Stimulated activated effector memory CD8-positive, alpha-beta T cell treated with anti-CD3 and anti-CD28 coated beads, Interleukin-12 subunit alpha, Interleukin-12 subunit beta, amount 100 ng/mL, for 72 hours (primary cell): Measurements from ENCODE around the gene URI1.
A peak's percentile ranks its signal among the peaks of the same experiment; 100 is the strongest.

Experiments used
- ATAC-seq: fragments of 150-1000 bp; cut with Tn5 transposase; 2 replicates; pipeline ENCODE4 v1.10.0; 2021
- DNase-seq, 2 donors: peaks; one replicate each; pipeline ENCODE4 v3.0.0; 2021 to 2022; ENCODE audit warnings: low spot score in 2 of 2
- H3K27ac Mint-ChIP-seq: one replicate; pipeline ENCODE4 v1.8.0; 2022; ENCODE audit warnings: mild to moderate bottlenecking, mixed read lengths
- H3K36me3 Mint-ChIP-seq: one replicate; pipeline ENCODE4 v1.8.0; 2022; ENCODE audit warnings: mild to moderate bottlenecking, mixed read lengths
- H3K4me1 Mint-ChIP-seq: one replicate; pipeline ENCODE4 v1.8.0; 2022; ENCODE audit warnings: mixed read lengths
- H3K4me3 Mint-ChIP-seq: one replicate; pipeline ENCODE4 v1.8.0; 2022; ENCODE audit warnings: mild to moderate bottlenecking, mixed read lengths
- H3K9me3 Mint-ChIP-seq: one replicate; pipeline ENCODE4 v1.8.0; 2022; ENCODE audit warnings: mixed read lengths

Gene URI1

DNA sequence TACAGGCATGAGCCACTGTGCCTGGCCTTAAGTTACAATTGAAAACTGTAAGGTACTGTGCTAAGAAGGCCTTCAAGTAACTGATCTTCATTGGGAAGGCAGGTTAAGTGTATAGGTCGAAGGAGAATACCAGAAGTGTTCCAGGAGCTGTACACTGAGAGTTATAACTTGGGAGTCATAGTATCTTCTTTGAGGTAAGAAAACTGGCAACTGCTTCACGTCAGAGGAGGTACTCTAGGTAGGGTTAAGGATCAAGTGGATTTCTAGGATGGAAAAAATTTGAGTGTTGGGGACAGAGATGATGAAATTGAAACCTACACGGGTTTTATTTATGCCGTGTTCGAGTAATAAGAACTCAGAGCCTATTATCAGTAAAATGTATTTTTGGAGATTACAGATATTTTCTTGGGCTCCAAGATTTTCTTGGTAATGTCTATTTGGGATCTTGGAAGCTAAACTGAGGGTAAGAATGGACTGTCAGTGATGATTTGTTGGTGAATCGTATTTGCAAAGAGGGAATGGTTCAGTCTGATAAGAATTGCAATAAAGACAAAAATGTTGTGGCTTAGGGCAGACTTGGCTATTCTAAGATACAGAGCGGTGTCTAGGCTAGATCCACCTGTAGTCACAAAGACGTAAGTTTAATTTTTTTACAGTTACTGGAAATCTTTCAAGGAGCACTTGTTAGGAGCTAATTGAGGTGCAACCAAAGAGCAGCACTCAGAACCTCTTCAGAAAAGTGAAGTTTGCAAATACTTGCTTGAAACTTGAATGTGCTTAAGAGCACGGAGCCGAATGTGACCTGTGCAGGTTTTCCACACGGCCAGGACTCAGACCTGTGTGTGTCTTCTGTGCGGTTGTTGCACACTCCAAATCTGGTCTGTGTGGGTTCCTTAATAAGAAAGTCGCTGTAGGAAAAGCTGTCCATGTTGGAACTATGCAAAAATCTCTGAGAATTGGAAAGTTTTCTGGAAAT, 102.5 kb downstream of the URI1 start:
- Mint-ChIP-seq H3K27ac (peak overlapping the region; percentile 27), H3K9me3 (no peaks in the 10 kb centered on the region), H3K36me3 (peaks cover 5% of the 10 kb centered on the region), H3K4me3 (no peak overlapping the region), H3K4me1 (peaks cover 7% of the 10 kb centered on the region)
- no peak for ATAC-seq
- DNase-seq, result no peak

DNA sequence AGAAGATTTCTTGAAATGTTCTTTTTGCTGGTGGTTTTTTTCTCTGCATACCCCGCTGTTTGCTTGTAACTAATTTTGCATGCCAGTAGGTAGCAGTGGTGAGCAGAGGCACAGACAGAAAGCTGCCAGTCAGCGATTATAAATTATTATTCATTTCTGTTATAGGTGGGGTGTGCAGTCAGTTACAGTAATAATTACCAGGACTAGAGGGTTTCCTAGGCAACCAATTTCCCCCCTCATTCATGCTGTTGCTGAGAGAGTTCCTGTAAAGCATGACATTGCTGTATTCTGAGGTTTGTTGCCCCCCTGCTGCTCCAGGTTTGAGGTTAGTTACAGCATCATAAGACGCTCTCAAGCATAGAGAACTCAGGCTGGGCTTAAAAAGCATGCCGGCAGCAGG, 104.5 kb downstream of the URI1 start:
- H3K4me3 Mint-ChIP-seq, result no peak overlapping the region
- no peaks in the 10 kb centered on the region for H3K36me3 Mint-ChIP-seq
- peaks cover 7% of the 10 kb centered on the region for H3K4me1 Mint-ChIP-seq
- H3K9me3 Mint-ChIP-seq, result no peaks in the 10 kb centered on the region
- peak in 1 of 2 donors; percentile 43 for DNase-seq
- peak overlapping the region; percentile 43 for H3K27ac Mint-ChIP-seq
- peak; percentile 62 for ATAC-seq

DNA sequence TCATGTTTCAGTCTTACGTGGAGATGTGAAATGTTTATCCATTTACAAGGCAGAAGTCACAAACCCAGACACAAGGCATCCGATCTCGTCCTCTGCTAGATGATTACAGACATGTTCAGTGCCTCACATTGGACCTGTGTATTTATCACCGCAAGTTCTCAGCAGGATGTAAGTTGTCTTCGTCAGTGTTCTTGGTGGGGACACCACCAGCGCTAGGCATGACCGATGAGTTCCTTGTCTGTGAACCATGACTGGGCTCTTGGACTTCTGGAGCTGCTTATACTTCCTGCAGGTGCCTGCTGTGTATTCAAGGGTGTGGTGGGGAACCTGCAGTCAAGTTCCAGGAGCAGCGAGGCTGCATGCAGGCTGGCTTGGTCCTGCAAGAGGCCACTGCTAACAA, 105.4 kb downstream of the URI1 start:
- DNase-seq, result peak in 1 of 2 donors; percentile 23
- ATAC-seq, result no peak
- Mint-ChIP-seq H3K36me3 (no peaks in the 10 kb centered on the region), H3K27ac (no peak overlapping the region), H3K9me3 (no peaks in the 10 kb centered on the region), H3K4me1 (peaks cover 7% of the 10 kb centered on the region), H3K4me3 (no peak overlapping the region)

DNA sequence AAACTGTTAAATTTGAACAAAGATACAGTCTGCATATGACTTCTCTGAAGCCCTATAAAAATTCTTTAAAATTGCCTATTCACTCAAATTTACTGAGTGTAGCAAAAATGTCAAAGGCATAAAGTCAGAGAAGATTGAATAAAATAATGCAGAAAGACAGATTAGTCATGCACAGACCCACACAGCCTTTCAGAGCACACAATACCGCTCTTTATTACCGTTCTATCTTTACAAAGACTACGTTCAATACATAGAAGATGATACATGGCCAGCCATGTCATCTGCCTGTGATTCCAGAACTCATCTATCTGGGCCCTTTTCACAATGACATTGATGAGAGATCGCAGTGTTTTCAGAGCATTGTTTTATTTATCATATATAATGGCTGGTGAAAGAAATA, 107.2 kb downstream of the URI1 start:
- no peak for ATAC-seq

DNA sequence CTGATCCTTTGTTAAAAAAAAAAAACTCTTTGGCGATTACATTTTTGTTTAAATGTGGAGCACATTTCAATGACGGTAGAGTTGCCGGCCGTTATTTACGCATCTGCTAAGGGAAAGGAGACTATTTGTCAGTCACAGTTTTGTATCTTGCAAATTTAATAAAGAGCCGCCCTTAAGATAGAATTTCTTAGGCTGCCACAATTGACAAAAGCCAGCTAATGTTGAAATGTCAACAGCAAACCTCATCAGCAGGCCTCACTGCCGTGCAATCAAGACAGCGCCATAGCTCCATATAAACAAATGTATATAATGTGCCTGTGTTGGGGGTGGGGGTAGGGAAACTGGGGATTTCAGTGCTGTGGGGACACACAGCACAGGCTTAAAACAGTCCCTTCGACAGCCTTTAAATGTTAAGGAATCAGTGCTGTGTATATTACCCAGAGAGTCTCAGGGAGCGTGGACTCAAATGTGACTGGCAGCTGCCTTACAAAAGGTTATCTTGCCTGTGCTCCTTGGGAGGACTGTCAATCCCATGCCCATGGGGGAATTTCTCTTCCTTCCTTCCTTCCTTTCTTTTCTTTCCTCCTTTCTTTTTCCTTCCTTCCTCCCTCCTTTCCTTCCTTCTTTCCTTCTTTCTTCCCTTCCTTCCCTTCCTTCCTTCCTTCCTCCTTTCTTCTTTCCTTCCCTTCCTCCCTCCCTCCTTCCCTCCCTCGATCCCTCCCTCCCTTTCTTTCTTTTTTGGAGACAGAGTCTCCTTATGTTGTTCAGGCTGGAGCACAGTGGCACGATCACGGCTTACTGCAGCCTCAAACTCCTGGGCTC, 108.0 kb downstream of the URI1 start:
- Mint-ChIP-seq H3K9me3 (no peaks in the 10 kb centered on the region), H3K4me1 (peaks cover 7% of the 10 kb centered on the region), H3K4me3 (no peak overlapping the region), H3K36me3 (no peaks in the 10 kb centered on the region), H3K27ac (no peak overlapping the region)
- DNase-seq, result no peak
- ATAC-seq, result no peak

More for the DNA sequence above, 107.2 kb downstream of the URI1 start:
- Mint-ChIP-seq H3K4me1 (peaks cover 7% of the 10 kb centered on the region), H3K9me3 (no peaks in the 10 kb centered on the region), H3K27ac (no peak overlapping the region), H3K36me3 (no peaks in the 10 kb centered on the region), H3K4me3 (no peak overlapping the region)
- DNase-seq, result no peak

DNA sequence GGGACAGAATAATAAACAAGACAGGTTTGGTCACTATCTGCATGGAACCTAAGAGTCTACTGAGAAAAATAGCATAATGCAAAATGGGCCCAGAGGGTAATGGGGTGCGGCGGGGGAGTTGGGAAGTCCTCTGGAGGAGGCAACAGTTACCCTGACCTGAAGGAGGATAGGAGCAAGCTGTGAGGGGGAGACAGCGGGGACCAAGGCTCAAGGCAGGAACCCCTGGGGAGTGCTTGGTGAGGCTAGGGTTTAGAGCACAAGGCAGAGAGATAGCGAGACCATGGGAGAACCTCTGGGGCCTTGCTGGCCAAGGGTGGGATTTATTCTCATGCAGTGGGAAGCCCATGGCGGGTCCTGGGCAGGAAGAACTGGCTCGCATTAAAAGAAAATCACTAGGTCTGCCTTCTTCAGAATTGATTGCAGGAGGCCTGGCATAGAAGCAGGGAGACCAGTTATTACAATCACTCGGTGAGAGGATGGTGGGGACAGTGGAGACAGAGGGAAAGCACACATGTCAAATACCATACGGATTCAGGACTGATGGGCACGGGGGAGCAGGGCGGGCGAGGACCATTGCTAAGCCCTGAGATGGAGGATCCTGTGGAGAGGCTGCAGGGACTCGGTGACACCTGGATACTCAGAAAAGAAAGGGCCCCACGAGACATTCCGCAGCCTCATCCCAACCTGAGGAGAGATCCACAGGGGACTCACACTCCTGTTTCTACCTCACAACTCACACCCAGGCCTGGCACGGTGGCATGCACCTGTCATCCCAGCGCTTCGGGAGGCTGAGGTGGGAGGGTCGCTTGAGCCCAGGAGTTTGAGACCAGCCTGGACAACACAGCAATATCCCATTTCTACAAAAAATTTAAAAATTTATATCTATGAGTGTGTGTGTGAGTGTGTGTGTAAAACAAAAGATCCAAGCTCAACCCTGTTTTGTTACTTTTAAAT, 110.4 kb downstream of the URI1 start:
- H3K9me3 Mint-ChIP-seq, result no peaks in the 10 kb centered on the region
- H3K4me3 Mint-ChIP-seq, result no peak overlapping the region
- ATAC-seq (no peak), DNase-seq (peak in 1 of 2 donors; percentile 42)
- no peaks in the 10 kb centered on the region for H3K36me3 Mint-ChIP-seq
- no peaks in the 10 kb centered on the region for H3K4me1 Mint-ChIP-seq
- peak overlapping the region; percentile 60 for H3K27ac Mint-ChIP-seq

DNA sequence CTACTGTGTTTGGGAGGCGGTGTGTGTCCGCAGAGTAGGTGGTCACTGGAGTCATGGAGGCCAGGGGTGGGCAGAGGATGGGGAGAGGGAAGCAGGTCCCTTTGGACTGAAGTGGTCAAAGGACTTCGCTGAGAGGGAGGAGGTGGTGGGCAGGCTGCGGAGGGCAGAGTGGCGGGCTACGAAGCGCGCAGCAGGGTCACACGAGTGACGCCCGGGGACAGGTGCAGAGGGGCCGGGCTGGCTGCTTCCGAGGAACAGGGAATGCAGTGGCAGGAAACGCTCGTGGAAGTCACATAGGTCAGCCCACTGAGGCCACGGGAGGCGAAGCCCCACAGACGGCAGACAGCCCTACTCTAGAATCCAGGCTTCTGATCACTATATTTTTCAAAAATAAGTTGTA, 111.5 kb downstream of the URI1 start:
- no peaks in the 10 kb centered on the region for H3K4me1 Mint-ChIP-seq
- no peaks in the 10 kb centered on the region for H3K36me3 Mint-ChIP-seq
- DNase-seq, result peak in 1 of 2 donors; percentile 40
- no peak overlapping the region for H3K27ac Mint-ChIP-seq
- H3K9me3 Mint-ChIP-seq, result no peaks in the 10 kb centered on the region
- no peak for ATAC-seq
- no peak overlapping the region for H3K4me3 Mint-ChIP-seq

DNA sequence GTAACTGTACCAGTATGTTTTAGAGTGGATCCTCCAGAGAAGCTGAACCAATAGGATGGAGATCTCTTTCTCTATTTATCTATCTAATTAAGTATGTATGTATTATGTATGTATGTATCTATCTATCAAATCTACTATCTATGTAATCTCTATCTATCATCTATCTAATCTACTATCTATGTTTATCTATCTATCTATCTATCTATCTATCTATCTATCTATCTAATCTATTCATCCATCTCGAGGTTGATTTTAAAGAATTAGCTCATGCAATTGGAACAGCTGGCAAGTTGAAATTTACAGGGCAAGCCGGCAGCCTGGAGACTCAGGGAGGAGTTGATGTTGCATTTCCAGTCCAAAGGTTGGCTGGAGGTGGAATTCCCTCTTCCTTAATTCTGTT, 112.2 kb downstream of the URI1 start:
- Mint-ChIP-seq H3K36me3 (no peaks in the 10 kb centered on the region), H3K27ac (peak overlapping the region; percentile 12), H3K9me3 (no peaks in the 10 kb centered on the region), H3K4me1 (no peaks in the 10 kb centered on the region), H3K4me3 (no peak overlapping the region)
- ATAC-seq, result no peak
- no peak for DNase-seq

DNA sequence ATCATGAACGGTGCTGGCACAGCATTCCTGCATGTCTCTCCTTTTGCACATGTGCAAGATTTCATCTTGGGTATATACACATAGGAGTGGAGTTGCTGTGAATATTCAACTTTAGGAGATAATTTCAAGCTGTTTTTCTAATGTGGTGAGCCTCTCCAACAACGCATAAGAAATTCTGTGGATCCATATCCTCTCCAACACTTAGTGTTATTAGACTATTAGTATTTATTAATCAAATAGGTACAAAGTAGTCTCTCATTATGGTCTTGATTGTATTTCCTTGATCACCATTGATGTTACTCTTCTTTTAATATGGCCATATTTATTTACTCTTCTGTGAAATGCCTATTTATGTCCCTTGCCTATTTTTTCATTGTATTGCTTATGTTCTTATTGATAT, 114.5 kb downstream of the URI1 start:
- H3K4me3 Mint-ChIP-seq, result no peak overlapping the region
- H3K36me3 Mint-ChIP-seq, result no peaks in the 10 kb centered on the region
- H3K9me3 Mint-ChIP-seq, result no peaks in the 10 kb centered on the region
- H3K4me1 Mint-ChIP-seq, result no peaks in the 10 kb centered on the region
- H3K27ac Mint-ChIP-seq, result no peak overlapping the region
- ATAC-seq, result no peak
- DNase-seq, result no peak

DNA sequence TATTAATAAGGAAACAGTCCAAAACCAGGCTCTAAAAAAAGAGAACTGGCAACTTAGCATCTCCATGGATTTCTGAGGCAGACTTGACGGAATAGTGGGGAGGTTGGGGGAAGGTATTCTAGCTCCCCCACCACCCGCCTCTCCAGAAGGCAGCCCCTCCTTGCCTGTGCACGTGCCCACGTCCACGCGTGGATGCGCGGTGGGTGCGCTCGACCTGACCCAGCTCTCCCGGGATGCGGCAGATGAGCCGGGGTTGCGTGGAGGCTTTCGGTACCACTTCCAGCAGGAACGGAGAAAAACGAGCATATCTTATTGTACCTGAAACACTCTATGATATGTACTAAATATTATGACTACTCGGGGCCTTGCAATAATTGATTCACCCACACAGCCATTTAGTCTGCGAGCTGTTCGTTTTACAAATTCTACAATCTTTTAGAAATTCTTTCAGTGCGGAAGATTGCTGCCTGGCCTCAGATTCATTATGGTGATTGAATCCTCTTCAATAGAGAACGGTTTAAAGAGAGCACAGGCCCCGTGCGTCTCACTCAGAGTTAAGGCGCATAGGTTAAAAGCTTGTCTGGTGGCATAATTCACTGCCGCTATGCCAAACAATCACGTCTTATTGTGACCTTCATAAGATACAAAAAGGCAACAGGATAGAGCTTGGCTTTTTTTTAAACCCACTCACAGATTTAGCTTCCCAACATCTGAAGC, 117.9 kb downstream of the URI1 start:
- Mint-ChIP-seq H3K9me3 (no peaks in the 10 kb centered on the region), H3K36me3 (no peaks in the 10 kb centered on the region), H3K4me1 (no peaks in the 10 kb centered on the region), H3K4me3 (no peak overlapping the region), H3K27ac (no peak overlapping the region)
- ATAC-seq, result no peak
- DNase-seq, result no peak

DNA sequence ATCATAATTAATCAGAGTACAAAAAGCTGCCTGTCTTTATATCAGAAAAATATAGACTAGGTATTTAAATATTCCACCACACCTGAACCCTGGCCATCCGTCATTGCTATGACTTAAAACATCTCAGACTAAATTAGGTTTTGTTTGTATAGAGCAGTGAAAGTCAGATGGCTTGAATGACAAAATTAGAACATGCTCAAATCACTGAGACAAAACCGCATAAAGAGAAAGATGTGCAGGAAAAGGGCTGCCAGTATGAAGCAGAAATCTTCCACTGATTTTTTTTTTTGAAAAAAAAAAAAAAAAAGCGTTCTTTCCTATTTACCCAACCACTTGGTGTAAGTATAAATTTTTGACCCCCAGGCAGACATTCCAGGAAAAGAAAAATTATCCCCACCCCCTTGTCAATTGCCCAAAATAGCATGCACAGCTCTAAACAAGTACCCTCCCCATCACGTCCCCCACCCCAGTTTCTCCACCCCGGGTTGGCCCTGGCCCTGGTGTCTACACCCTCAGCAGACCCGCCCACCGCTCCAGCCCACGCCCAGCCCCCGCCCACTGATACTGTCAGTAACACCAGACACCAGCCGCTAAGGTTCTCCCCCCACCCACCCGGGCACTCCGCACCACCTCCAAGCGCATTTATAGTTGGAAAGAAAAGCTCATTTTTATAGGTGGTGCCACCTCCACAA, 118.6 kb downstream of the URI1 start:
- no peak overlapping the region for H3K27ac Mint-ChIP-seq
- H3K36me3 Mint-ChIP-seq, result no peaks in the 10 kb centered on the region
- no peak overlapping the region for H3K4me3 Mint-ChIP-seq
- H3K4me1 Mint-ChIP-seq, result no peaks in the 10 kb centered on the region
- ATAC-seq (no peak), DNase-seq (no peak)
- H3K9me3 Mint-ChIP-seq, result no peaks in the 10 kb centered on the region

DNA sequence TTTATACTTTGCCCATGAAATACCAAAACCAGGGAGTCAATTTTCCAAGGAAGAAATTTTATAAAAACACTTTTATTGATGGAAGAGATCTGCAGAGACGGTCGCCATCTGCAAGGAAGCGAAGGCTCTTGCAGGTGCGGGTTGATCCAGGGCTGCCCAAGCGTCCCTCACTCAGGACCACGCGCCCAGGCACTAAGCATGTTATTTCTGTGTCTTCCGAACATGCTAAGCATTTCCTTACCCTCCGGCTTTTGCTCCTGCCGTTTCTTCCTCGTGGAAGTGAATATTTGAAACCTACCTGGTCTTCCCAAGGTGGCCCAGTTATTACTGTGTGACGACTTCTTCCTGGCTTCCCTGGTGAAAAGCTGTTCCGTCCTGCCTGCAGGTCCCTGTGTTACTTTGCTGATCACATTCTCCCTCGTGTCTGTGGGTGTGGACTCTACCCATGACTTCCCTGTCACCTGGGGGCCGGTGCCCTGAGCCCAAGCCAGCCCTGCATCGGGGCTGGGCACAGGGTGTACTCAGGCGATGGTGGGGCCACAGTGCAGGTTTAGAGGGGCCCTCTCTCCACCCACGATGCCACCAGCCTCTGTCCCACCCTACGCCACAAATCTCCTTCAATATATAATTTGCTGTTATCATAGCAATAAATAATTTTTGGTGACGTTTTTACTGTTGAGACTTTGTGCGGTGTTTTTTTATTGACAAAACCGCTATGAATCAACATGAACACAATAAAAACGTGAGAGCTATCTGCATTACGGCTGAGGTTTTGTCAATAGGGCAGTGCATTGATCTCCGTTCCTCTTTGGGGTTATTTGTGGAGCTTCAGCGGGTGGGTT, 119.4 kb downstream of the URI1 start:
- Mint-ChIP-seq H3K9me3 (no peaks in the 10 kb centered on the region), H3K4me3 (no peak overlapping the region), H3K36me3 (no peaks in the 10 kb centered on the region), H3K4me1 (no peaks in the 10 kb centered on the region), H3K27ac (no peak overlapping the region)
- ATAC-seq (no peak), DNase-seq (no peak)
